Measurements from ENCODE around the gene SLC48A1. TPM values are rescaled to one million over a fixed set of nuclear protein-coding genes. Genes with fewer than 3 reads are reported as not detected.

SLC48A1 gene
- total and polyA plus RNA-seq, 11 donors = 13.0 to 68.2 (median 23.8) TPM

GRCh38 chr12:47754881-47755280 is 18.2 kb upstream of the SLC48A1 start:
- 51 to 60% (median 55%) methylated on average over 3 of the region's 3 CpGs for WGBS, 4 donors
- intact Hi-C loops (cut with DNase I) = loop anchor here in 1 of 10 donors (5.0 kb wide), 1 partner anchor 38 kb away; no protein-coding TSS in a partner anchor
- Histone ChIP-seq H3K36me3 (peaks cover 0 to 19% (median 4%) of the 10 kb centered on the region in 9 donors), H3K9me3 (no peaks in the 10 kb centered on the region), H3K27ac (peak overlapping the region; percentile 64 to 90 (median 82)), H3K27me3 (no peaks in the 10 kb centered on the region), H3K4me3 (peak overlapping the region in 5 of 12 donors; percentile 55 to 68 (median 65)), H3K4me1 (peaks cover 18 to 81% (median 64%) of the 10 kb centered on the region in 12 donors)
- TF ChIP-seq POLR2A (IDR thresholded peaks at IDR 0.05) = no peak
- TF ChIP-seq CTCF (IDR thresholded peaks at IDR 0.05) = no peak
- DNase-seq (peak in 4 of 5 donors; percentile 51 to 79 (median 67)), ATAC-seq (peak in 2 of 4 donors; percentile 33 to 35)

- Histone ChIP-seq H3K27ac (peak overlapping the region; percentile 64 to 90 (median 82)), H3K4me3 (peak overlapping the region; percentile 8 to 76 (median 64)), H3K36me3 (peaks cover 0 to 9% (median 0%) of the 10 kb centered on the region in 9 donors), H3K27me3 (no peaks in the 10 kb centered on the region), H3K4me1 (peaks cover 18 to 81% (median 65%) of the 10 kb centered on the region in 12 donors), H3K9me3 (no peaks in the 10 kb centered on the region)
- 54 to 64% (median 58%) methylated on average over 12 of the region's 12 CpGs for WGBS, 4 donors
- no peak for ATAC-seq
- peak in 1 of 5 donors; percentile 57 for DNase-seq
- TF ChIP-seq POLR2A (IDR thresholded peaks at IDR 0.05) (no peak), CTCF (IDR thresholded peaks at IDR 0.05) (no peak)
- intact Hi-C loops (cut with DNase I) = loop anchor here in 1 of 10 donors (5.0 kb wide), 1 partner anchor 39 kb away; no protein-coding TSS in a partner anchor
These were observed 17.1 kb upstream of the SLC48A1 start for GRCh38 chr12:47755655-47756562.

GRCh38 chr12:47757364-47757839 is 15.6 kb upstream of the SLC48A1 start:
- Histone ChIP-seq H3K27ac (peak overlapping the region; percentile 64 to 90 (median 82)), H3K27me3 (no peaks in the 10 kb centered on the region), H3K36me3 (peaks cover 0 to 4% (median 0%) of the 10 kb centered on the region in 9 donors), H3K9me3 (no peaks in the 10 kb centered on the region), H3K4me3 (peak overlapping the region; percentile 42 to 76 (median 64)), H3K4me1 (peaks cover 18 to 74% (median 55%) of the 10 kb centered on the region in 12 donors)
- WGBS, 4 donors = 56 to 86% (median 61%) methylated on average over 5 to 7 of the region's 7 CpGs
- TF ChIP-seq CTCF (IDR thresholded peaks at IDR 0.05) (no peak), POLR2A (IDR thresholded peaks at IDR 0.05) (no peak)
- DNase-seq (no peak), ATAC-seq (no peak)
- intact Hi-C loops (cut with DNase I) = loop anchor here in 1 of 10 donors (5.0 kb wide), 1 partner anchor 40 kb away; no protein-coding TSS in a partner anchor

Measured in heart left ventricle (tissue), 16 donors.